ENCODE results near the gene ERV3-1.
"Not testable (repeated sequence)": the region's sequence is repeated elsewhere in the genome, so short reads cannot be mapped to it uniquely, and the experiment has no call there.

ERV3-1 gene

GRCh38 chr7:65007036-65007435, 549 bp upstream of the ERV3-1 start:
- H3K4me3 ChIP-seq (ENCODE audit: low read depth, low read length), result not testable (repeated sequence)

DNA sequence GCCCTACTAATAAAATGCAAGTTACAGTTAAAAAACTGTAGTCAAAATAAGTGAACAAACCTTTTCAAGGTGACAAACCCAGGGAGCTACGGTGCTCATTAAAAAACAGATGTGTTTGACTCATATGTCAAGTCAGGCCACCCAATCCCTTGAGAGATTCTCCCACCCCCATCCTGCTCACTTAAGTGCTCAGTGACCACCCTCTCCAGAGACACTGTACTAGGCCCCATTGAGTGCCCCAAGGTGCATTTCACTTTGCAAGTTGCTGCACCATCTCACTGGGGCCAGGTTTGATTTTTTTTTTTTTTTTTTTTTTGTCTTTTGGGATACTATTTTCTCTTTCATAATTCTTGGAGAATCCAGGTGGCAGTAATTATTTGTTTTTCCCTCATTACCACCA, 1.9 kb downstream of the ERV3-1 start:
- TF ChIP-seq, protein P1, sequence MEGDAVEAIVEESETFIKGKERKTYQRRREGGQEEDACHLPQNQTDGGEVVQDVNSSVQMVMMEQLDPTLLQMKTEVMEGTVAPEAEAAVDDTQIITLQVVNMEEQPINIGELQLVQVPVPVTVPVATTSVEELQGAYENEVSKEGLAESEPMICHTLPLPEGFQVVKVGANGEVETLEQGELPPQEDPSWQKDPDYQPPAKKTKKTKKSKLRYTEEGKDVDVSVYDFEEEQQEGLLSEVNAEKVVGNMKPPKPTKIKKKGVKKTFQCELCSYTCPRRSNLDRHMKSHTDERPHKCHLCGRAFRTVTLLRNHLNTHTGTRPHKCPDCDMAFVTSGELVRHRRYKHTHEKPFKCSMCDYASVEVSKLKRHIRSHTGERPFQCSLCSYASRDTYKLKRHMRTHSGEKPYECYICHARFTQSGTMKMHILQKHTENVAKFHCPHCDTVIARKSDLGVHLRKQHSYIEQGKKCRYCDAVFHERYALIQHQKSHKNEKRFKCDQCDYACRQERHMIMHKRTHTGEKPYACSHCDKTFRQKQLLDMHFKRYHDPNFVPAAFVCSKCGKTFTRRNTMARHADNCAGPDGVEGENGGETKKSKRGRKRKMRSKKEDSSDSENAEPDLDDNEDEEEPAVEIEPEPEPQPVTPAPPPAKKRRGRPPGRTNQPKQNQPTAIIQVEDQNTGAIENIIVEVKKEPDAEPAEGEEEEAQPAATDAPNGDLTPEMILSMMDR (IDR thresholded peaks at IDR 0.05; ENCODE audit: borderline replicate concordance, insufficient read depth, low read depth, low read length), result no peak
- no peak overlapping the region for H3K4me3 ChIP-seq (ENCODE audit: low read depth, low read length)

DNA sequence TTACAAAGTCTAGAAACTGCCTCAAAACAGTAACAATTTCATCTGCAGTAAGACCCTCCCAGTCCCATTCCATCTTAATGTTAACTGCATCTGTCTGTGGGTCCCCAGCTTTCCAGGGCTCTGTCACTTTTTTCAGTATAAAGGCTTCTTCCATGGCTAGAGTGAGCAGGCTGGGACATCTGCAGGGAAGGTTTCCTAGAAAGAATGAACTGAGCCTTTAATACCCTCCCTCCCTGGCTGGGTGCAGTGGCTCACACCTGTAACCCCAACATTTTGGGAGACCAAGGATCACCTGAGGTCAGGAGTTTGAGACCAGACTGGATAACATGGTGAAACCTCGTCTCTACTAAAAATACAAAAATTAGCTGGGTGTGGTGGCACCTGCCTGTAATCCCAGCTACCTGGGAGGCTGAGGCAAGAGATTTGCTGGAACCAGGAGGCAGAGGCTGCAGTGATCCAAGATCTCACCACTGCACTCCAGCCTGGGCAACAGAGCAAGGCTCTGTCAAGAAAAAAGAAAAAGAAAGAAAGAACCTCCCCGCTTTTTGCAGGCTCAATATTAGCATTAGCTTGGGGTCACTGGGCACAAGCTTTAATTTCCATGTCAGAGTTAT, 3.4 kb downstream of the ERV3-1 start:
- no peak overlapping the region for H3K4me3 ChIP-seq (ENCODE audit: low read depth, low read length)
- TF ChIP-seq, protein P1 (IDR thresholded peaks at IDR 0.05; ENCODE audit: borderline replicate concordance, insufficient read depth, low read depth, low read length), result no peak

- H3K4me3 ChIP-seq (ENCODE audit: low read depth, low read length), result no peak overlapping the region
- TF ChIP-seq, protein P1 (IDR thresholded peaks at IDR 0.05; ENCODE audit: borderline replicate concordance, insufficient read depth, low read depth, low read length), result no peak
These were observed 5.1 kb downstream of the ERV3-1 start for GRCh38 chr7:65001291-65001814.

- TF ChIP-seq, protein P1 (IDR thresholded peaks at IDR 0.05; ENCODE audit: borderline replicate concordance, insufficient read depth, low read depth, low read length), result no peak
- H3K4me3 ChIP-seq (ENCODE audit: low read depth, low read length), result no peak overlapping the region
These were observed 7.1 kb downstream of the ERV3-1 start for GRCh38 chr7:64999165-65000004.

DNA sequence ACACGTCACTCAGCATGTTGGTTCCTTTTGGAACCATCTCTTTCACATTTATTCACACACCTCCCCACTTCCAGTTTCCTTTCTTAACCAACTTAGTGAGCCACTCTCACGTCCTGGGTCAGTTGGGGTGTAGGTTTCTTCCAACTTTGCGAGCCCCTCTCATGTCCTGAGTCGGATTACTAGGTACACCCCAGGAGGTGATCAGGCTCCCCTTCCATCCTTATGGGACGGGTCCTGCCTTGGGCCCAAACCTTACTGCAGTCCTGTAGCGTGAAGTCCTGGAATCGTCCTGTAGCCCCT, 7.7 kb downstream of the ERV3-1 start:
- TF ChIP-seq, protein P1 (IDR thresholded peaks at IDR 0.05; ENCODE audit: borderline replicate concordance, insufficient read depth, low read depth, low read length), result no peak
- H3K4me3 ChIP-seq (ENCODE audit: low read depth, low read length), result no peak overlapping the region

DNA sequence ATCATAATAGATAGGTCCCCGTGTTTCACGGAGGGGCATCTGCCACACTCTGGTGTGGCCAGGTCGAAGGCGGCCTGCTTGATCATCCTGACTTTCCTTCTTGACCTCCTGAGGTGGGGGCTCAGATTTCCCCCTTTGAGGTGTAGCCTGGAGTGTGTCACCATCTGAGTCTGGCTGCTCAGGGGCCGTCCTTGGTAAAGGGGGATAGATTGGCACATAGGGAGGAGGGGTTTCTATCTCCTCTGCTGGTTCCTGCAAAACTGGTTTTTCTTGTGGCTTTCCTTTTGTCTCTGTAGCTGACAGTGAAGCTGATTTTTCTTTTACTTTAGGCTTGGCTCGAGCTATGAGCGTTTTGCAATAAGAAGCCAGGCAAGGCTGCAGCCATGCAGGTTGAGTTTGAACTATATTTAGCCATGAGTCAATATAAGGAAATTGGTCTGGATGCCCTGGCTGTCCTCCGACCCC, 8.5 kb downstream of the ERV3-1 start:
- TF ChIP-seq, protein P1 (IDR thresholded peaks at IDR 0.05; ENCODE audit: borderline replicate concordance, insufficient read depth, low read depth, low read length), result no peak
- H3K4me3 ChIP-seq (ENCODE audit: low read depth, low read length), result no peak overlapping the region

Measured in GM12875 (cell line).